Urinary bladder (tissue), 4 donors: Measurements from ENCODE around the gene NBPF3. TPM values are rescaled to one million over a fixed set of nuclear protein-coding genes. Genes with fewer than 3 reads are reported as not detected.
"Not testable (repeated sequence)": the region's sequence is repeated elsewhere in the genome, so short reads cannot be mapped to it uniquely, and the experiment has no call there.

Source experiments
- DNase-seq: peaks from one replicate; pipeline ENCODE4 v3.0.0-alpha.2; 2015; ENCODE audit errors: extremely low spot score
- H3K27ac ChIP-seq: one replicate; pipeline ENCODE4 v1.5.1; 2013; ENCODE audit warnings: low read depth, mild to moderate bottlenecking, moderate library complexity
- H3K36me3 ChIP-seq: one replicate; pipeline ENCODE4 v1.6.1; 2013; ENCODE audit warnings: mild to moderate bottlenecking, moderate library complexity; ENCODE audit not compliant: insufficient read depth
- H3K4me1 ChIP-seq: one replicate; pipeline ENCODE4 v1.6.1; 2013; ENCODE audit warnings: mild to moderate bottlenecking, moderate library complexity; ENCODE audit not compliant: insufficient read depth
- H3K4me3 ChIP-seq: one replicate; pipeline ENCODE4 v1.5.1; 2013; ENCODE audit warnings: low read depth, low read length
- WGBS: extraction: QIAGEN DNeasy Blood & Tissue Kit; methylation state at CpG from one replicate; pipeline ENCODE4 v1.1.7; 2013; 5-methylcytosine and 5-hydroxymethylcytosine counted together
- polyA plus RNA-seq: library from polyadenylated mRNA; stranded (reverse); fragments of 200-250 nt; gene quantifications from one replicate; pipeline ENCODE4 v1.2.3, GENCODE V29; 2013
- total RNA-seq: library from RNA; depleted of rRNA; stranded (reverse); fragments of >200 nt; gene quantifications from one replicate; pipeline ENCODE4 v1.2.3, GENCODE V29; 2014
- donor health status: healthy with polysubstance abuse.
- donor health status: healthy.

Gene NBPF3
- total and polyA plus RNA-seq, 2 donors: 4.4 to 25.2 TPM

DNA sequence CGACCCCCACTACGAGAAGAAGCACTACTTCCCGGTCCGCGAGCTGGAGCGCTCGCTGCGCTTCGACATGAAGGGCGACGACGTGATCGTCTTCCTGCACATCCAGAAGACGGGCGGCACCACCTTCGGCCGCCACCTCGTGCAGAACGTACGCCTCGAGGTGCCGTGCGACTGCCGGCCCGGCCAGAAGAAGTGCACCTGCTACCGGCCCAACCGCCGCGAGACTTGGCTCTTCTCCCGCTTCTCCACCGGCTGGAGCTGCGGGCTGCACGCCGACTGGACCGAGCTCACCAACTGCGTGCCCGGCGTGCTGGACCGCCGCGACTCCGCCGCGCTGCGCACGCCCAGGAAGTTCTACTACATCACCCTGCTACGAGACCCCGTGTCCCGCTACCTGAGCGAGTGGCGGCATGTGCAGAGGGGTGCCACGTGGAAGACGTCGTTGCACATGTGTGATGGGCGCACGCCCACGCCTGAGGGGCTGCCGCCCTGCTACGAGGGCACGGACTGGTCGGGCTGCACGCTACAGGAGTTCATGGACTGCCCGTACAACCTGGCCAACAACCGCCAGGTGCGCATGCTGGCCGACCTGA lies 11.4 kb upstream of the NBPF3 start:
- not testable (repeated sequence) for H3K36me3 ChIP-seq, DNase-seq, H3K4me1 ChIP-seq, H3K27ac ChIP-seq, H3K4me3 ChIP-seq
- 49% methylated on average over 38 of the region's 66 CpGs for WGBS

DNA sequence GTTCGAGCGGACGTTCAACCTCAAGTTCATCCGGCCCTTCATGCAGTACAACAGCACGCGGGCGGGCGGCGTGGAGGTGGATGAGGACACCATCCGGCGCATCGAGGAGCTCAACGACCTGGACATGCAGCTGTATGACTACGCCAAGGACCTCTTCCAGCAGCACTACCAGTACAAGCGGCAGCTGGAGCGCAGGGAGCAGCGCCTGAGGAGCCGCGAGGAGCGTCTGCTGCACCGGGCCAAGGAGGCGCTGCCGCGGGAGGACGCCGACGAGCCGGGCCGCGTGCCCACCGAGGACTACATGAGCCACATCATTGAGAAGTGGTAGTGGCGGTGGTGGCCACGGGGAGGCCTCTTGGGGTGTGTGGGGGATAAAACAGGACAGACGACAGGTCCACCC lies 10.7 kb upstream of the NBPF3 start:
- not testable (repeated sequence) for H3K4me1 ChIP-seq, DNase-seq, H3K4me3 ChIP-seq, H3K27ac ChIP-seq, H3K36me3 ChIP-seq
- WGBS: 93% methylated on average over 34 of the region's 34 CpGs

DNA sequence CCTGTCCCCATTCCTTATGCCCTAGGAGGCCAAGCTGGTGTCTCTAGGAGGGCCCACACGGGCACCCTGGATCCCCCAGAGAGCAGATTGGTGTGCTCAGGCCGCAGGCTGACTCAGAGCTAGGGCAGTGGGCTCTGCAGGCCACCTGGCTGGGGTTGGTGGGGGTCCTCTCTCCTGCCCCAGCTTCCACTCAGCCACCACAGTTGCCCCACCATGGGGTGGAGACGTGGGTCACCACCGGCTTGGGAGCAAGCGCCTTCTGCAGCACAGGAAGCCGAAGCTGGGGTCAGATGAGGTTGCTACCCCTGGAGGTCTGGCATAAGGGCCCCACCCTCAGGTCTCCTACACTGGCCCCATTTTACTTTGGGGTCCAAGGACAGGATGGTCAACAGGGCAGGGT lies 9.1 kb upstream of the NBPF3 start:
- not testable (repeated sequence) for H3K36me3 ChIP-seq, DNase-seq, H3K4me3 ChIP-seq, H3K4me1 ChIP-seq, H3K27ac ChIP-seq
- 97% methylated on average over 6 of the region's 6 CpGs for WGBS

DNA sequence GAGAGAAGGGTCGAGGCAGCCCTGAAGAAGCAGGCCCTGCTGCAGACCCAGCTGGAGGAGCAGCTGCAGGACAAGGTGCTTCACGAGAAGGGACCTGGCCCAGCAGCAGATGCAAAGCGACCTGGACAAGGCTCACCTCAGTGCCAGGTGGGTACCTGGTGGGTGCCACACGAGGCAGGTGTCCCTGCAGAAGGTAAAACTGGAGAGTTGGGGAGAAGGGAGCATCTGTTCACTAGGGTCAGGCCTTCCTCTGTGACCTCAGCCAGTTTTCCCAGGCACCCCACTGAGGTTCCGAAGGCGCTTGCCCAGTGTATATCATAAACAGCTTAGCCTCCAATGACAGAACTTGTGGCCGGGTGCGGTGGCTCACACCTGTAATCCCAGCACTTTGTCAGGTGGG lies 5.5 kb upstream of the NBPF3 start:
- Histone ChIP-seq H3K4me1 (no peaks in the 10 kb centered on the region), H3K4me3 (no peak overlapping the region), H3K36me3 (no peaks in the 10 kb centered on the region), H3K27ac (no peak overlapping the region)
- no peak for DNase-seq
- WGBS: 92% methylated on average over 8 of the region's 8 CpGs

DNA sequence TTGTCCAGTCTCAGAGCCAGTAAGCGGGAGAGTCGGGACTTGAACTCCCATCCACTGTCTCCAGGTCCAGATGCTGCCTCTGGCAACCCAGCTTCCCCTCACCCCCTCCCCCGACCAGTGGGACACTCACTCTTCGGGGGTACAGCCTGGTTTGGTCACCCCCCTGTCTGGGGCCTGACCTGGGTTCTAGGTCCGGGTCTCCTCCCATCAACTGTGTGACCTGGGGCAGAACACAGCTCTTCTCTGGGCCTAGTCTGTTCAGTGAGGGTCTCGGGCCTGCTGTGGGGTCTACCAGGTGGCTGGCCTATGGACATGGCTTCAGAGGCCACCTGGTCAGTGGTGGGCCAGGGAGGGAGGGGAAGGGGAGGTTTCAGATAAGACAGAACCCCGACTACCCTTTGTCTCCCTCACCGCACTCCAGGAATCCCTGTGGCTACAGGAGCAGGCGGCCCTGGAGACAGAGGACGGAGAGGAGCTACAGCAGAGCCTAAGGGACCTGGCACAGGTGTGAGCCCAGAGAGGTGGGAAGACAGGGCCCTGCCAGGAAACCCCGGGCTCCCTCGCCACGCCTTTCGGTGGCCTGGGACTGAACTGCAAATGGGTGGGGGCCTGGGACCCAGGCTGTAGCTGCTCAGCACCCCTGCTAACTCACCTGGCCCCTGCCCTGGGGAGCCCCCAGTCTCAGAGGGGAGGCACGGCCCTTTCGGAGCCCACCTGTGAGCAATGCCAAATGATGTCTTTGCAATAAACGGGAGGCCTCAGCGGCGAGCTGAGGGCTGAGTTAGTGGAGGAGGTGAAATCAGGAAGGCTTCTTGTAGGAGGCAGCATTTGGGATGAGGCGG lies 4.1 kb upstream of the NBPF3 start:
- no peak for DNase-seq
- Histone ChIP-seq H3K36me3 (no peaks in the 10 kb centered on the region), H3K4me3 (no peak overlapping the region), H3K4me1 (no peaks in the 10 kb centered on the region), H3K27ac (no peak overlapping the region)
- WGBS: 84% methylated on average over 20 of the region's 20 CpGs

DNA sequence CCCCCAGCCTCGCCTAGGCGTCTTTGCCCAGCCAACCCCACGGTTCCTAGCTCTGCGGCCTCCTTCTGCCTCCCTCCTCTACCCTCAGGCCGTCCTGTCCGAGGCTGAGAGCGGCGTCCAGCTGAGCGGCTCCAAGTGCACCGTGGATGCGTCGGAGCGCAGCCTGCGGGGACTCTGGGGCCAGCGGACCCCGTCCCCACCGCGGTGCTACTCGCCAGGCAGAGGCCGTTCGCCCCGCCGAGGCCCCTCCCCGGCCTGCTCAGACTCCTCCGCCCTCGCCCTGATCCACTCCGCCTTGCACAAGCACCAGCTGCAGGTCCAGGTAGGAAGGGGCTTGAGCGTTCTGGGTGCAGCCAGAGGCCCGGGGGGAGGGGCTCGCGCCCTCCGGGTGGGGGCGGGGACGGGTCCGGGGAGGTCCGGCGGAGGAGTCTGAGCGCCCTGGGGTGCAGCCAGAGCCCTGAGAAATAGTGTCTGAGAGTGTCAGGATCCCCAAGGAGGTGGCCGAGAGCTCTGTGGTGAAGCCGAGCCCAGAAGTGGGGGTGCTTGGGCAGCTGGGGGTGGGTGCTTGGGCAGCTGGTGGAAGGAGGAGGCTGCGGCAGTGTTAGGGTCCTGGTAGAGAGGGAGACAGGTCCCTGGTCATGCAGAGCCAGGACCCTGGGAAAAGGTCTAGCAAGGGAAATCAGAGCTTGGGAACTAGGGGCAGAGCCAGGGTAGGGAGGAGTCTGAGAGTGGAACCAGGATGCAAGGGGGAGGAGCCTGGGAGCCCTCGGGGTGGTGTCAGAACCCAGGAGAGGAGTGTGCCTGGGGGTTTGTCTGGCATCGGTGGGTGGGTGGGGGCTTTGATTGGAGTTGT lies 3.2 kb upstream of the NBPF3 start:
- H3K36me3 ChIP-seq: no peaks in the 10 kb centered on the region
- peak overlapping the region; percentile 19 for H3K4me3 ChIP-seq
- H3K27ac ChIP-seq: no peak overlapping the region
- DNase-seq: no peak
- no peaks in the 10 kb centered on the region for H3K4me1 ChIP-seq
- 11% methylated on average over 43 of the region's 43 CpGs for WGBS

DNA sequence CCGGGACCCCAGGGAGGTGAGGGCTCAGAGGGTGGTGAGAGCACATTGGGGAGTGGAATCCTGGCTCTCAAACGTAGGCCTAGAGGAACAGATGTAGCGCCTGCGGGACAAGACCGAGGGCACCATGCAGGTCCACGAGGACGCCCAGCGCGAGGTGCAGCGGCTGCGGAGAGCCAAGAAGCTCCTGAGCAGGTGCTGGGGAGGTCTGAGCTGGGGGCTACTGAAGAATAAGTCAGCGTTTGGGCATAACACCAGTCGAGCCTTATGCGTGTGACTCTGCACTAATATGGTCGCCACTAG lies 2.6 kb upstream of the NBPF3 start:
- DNase-seq: no peak
- Histone ChIP-seq H3K27ac (no peak overlapping the region), H3K4me1 (no peaks in the 10 kb centered on the region), H3K4me3 (no peak overlapping the region), H3K36me3 (no peaks in the 10 kb centered on the region)
- 74% methylated on average over 15 of the region's 15 CpGs for WGBS

DNA sequence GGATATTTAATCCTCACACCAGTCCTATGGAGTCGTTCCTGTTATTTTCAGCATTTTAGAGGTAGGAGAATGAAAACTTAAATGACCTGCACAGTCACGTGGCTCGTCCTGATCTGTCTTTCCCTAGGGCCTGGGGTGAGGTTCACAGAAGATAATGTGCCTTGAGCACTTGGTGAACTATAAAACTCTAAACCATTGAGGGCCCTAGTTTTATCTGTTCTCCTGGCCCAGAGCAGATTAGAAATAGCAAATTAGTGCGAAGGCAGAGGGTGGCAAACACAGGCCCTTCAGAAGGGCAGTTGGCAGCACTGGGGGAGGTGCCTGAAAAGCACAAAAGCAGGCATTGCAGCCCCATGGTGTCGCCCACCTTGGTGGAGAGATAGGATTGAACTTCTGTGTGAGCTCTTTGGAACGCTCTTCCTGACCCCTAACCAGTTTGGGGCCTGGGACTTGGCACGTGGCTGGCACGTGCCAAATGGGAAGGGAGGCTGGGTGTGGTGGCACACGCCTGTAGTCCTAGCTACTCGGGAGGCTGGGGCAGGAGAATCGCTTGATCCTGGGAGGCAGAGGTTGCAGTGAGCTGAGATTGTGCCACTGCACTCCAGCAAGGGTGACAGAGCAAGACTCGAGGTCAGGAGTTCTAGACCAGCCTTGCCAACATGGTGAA lies 1.2 kb upstream of the NBPF3 start:
- WGBS: 85% methylated on average over 12 of the region's 12 CpGs
- H3K4me1 ChIP-seq, H3K4me3 ChIP-seq, DNase-seq, H3K27ac ChIP-seq, H3K36me3 ChIP-seq: not testable (repeated sequence)

DNA sequence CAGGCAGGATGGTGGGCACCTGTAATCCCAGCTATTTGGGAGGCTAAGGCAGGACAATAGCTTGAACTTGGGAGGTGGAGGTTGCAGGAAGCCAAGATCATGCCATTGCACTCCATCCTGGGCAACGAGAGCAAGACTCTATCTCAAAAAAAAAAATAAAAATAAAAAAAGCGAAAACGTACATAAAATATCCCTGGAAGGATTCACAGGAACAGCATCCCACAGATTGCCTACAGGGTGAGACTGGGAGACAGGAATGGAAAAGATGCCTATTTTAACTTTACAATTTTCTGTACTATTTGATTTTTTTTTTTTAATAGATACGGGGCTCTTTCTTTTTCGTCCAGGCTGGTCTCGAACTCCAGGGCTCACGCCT lies 604 bp upstream of the NBPF3 start:
- no peak for DNase-seq
- Histone ChIP-seq H3K27ac (peak overlapping the region; percentile 44), H3K4me3 (peak overlapping the region; percentile 86), H3K4me1 (no peaks in the 10 kb centered on the region), H3K36me3 (no peaks in the 10 kb centered on the region)
- WGBS: 39% methylated on average over 7 of the region's 7 CpGs

DNA sequence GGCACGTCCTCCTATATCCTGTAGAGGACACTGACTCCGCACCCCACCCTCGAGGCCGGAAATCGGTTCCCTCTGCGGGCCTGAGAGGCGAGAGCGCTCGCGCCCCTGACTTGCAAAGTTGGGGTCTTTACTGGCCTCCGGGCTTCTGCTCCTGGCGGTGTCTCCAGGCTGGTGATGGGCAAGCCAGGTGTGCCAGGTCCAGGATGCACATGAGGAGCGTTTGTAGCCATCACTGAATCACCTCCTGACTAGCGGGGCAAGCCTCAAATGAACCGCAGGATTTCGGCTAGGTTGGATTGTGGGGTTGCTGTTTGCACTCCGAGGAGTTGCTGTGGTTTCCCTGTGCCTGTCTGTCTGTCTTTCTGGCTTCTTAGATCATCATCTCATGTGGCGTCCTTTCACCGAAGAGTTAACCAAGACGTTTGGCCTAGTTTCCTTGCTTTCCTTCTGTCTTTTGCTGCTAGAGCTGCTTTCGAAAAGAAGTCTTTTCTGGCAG lies 741 bp downstream of the NBPF3 start:
- peak overlapping the region; percentile 48 for H3K27ac ChIP-seq
- not testable (repeated sequence) for H3K36me3 ChIP-seq, H3K4me1 ChIP-seq, DNase-seq
- peak overlapping the region; percentile 86 for H3K4me3 ChIP-seq
- 9% methylated on average over 21 of the region's 21 CpGs for WGBS

DNA sequence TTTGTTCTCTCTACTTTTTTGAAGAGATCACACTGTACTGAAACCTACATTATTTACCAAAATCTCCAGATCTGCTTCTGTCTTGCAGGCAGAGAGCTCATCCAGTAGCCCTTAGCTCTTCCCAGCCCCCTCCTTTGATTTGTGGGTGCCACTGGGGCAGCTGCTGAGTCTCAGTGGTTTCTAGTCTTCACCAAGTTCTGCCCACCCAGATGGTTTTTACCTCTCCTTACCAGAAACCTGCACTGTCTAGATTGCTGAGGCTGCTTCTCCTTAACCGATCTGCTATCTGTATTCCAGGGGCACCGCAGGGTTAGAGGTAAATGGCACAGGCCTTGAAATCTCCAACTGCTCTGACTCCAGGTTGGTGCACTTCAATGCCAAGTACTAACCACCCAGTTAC lies 6.7 kb downstream of the NBPF3 start:
- 93% methylated on average over 2 of the region's 2 CpGs for WGBS
- not testable (repeated sequence) for H3K4me3 ChIP-seq, H3K36me3 ChIP-seq

DNA sequence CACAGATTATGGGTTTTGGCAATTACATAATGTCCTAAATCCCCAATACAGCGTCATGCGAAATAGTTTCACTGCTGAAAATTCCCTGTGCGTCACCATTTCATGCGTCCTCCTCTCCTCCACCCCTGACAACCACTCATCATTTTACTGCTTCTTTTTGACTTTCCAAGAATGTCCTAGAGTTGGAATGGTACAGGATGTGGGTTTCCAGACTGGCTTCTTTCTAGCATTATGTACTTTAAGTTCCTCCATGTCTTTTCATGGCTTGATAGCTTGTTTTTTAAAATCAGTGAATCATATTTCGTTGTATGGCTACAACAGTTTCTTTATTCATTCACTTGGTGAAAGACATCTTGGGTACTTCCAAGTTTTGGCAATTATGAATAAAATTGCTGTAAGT lies 7.4 kb downstream of the NBPF3 start:
- H3K4me1 ChIP-seq: no peaks in the 10 kb centered on the region
- H3K4me3 ChIP-seq: no peak overlapping the region
- H3K36me3 ChIP-seq: no peaks in the 10 kb centered on the region
- no peak for DNase-seq
- WGBS: 55% methylated on average over 5 of the region's 5 CpGs
- peak overlapping the region; percentile 5 for H3K27ac ChIP-seq

More for the DNA sequence above, 6.7 kb downstream of the NBPF3 start:
- not testable (repeated sequence) for H3K4me1 ChIP-seq, DNase-seq, H3K27ac ChIP-seq

DNA sequence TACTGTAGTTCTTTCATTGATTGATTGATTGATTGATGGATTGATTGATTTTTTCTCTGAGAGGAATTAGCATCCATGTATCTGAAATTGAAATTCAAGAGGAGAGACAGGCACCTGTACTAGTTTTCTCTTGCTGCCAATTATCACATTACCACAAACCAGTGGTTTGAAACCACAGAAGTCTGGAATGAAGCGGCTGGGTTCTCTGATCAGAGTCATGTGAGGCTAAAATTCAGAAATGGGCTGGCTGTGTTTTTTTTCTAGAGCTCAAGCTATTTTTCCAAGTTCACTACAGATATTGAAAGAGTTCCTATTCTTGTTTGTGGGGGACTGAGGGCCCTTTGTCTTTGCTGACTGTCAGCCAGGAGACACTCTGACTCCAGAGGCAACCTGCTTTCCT lies 10.0 kb downstream of the NBPF3 start:
- WGBS: 98% methylated on average over 1 of the region's 1 CpG
- H3K4me3 ChIP-seq: no peak overlapping the region
- H3K4me1 ChIP-seq: no peaks in the 10 kb centered on the region
- no peak overlapping the region for H3K27ac ChIP-seq
- no peaks in the 10 kb centered on the region for H3K36me3 ChIP-seq
- DNase-seq: no peak
